Measurements from ENCODE around the gene UNC5C. TPM values are rescaled to one million over a fixed set of nuclear protein-coding genes. Genes with fewer than 3 reads are reported as not detected.
A peak's percentile ranks its signal among the peaks of the same experiment; 100 is the strongest.

Gene UNC5C
- total and polyA plus RNA-seq, 10 donors, result 0.43 to 15.7 (median 7.8) TPM

- TF ChIP-seq POLR2AphosphoS5 (IDR thresholded peaks at IDR 0.05) (no peak), CTCF (IDR thresholded peaks at IDR 0.05 in 8 of 11, conservative IDR thresholded peaks at IDR 0.05 in 3 of 11) (no peak), POLR2A (IDR thresholded peaks at IDR 0.05) (no peak)
- intact Hi-C loops (cut with DNase I; ENCODE audit: low total_unique reads), result no loop called here
These were observed 334.4 kb downstream of the UNC5C start for GRCh38 chr4:95214408-95214807.

GRCh38 chr4:95213366-95213765 lies 335.4 kb downstream of the UNC5C start:
- WGBS, 5 donors, result 70 to 86% (median 80%) methylated on average over 8 of the region's 8 CpGs
- Histone ChIP-seq H3K4me1 (peaks cover 0 to 13% (median 2%) of the 10 kb centered on the region in 6 donors), H3K4me3 (no peak overlapping the region), H3K27ac (no peak overlapping the region), H3K27me3 (replicated peaks in 1 of 7) (no peaks in the 10 kb centered on the region), H3K36me3 (no peaks in the 10 kb centered on the region), H3K9me3 (no peaks in the 10 kb centered on the region)
- DNase-seq, result no peak
- TF ChIP-seq POLR2AphosphoS5 (IDR thresholded peaks at IDR 0.05), result no peak
- TF ChIP-seq POLR2A (IDR thresholded peaks at IDR 0.05), result no peak
- no peak for TF ChIP-seq CTCF (IDR thresholded peaks at IDR 0.05 in 8 of 11, conservative IDR thresholded peaks at IDR 0.05 in 3 of 11)
- intact Hi-C loops (cut with DNase I; ENCODE audit: low total_unique reads), result no loop called here

More at GRCh38 chr4:95214408-95214807, 334.4 kb downstream of the UNC5C start:
- no peaks in the 10 kb centered on the region for H3K9me3 ChIP-seq
- H3K4me3 ChIP-seq, result no peak overlapping the region
- peaks cover 0 to 13% (median 2%) of the 10 kb centered on the region in 6 donors for H3K4me1 ChIP-seq
- H3K27ac ChIP-seq, result no peak overlapping the region
- H3K36me3 ChIP-seq, result no peaks in the 10 kb centered on the region
- WGBS, 5 donors, result 72 to 86% (median 83%) methylated on average over 5 of the region's 5 CpGs
- H3K27me3 ChIP-seq (replicated peaks in 1 of 7), result no peaks in the 10 kb centered on the region
- DNase-seq, result no peak

GRCh38 chr4:95212692-95213091 lies 336.1 kb downstream of the UNC5C start:
- TF ChIP-seq CTCF (IDR thresholded peaks at IDR 0.05 in 8 of 11, conservative IDR thresholded peaks at IDR 0.05 in 3 of 11) (no peak), POLR2AphosphoS5 (IDR thresholded peaks at IDR 0.05) (no peak), POLR2A (IDR thresholded peaks at IDR 0.05) (no peak)
- H3K27ac ChIP-seq, result no peak overlapping the region
- peak; percentile 56 for DNase-seq
- intact Hi-C loops (cut with DNase I; ENCODE audit: low total_unique reads), result no loop called here
- peaks cover 0 to 13% (median 2%) of the 10 kb centered on the region in 6 donors for H3K4me1 ChIP-seq
- no peaks in the 10 kb centered on the region for H3K9me3 ChIP-seq
- H3K27me3 ChIP-seq (replicated peaks in 1 of 7), result no peaks in the 10 kb centered on the region
- WGBS, 5 donors, result 85 to 93% (median 87%) methylated on average over 8 of the region's 8 CpGs
- no peak overlapping the region for H3K4me3 ChIP-seq
- H3K36me3 ChIP-seq, result no peaks in the 10 kb centered on the region

- TF ChIP-seq POLR2A (IDR thresholded peaks at IDR 0.05) (no peak), POLR2AphosphoS5 (IDR thresholded peaks at IDR 0.05) (no peak), CTCF (IDR thresholded peaks at IDR 0.05 in 8 of 11, conservative IDR thresholded peaks at IDR 0.05 in 3 of 11) (no peak)
- no peak for DNase-seq
- 79 to 91% (median 89%) methylated on average over 1 of the region's 1 CpG for WGBS, 5 donors
These were observed 338.8 kb downstream of the UNC5C start for GRCh38 chr4:95209927-95210326.

More at GRCh38 chr4:95209927-95210326, 338.8 kb downstream of the UNC5C start:
- no peak overlapping the region for H3K27ac ChIP-seq
- H3K4me3 ChIP-seq, result no peak overlapping the region
- peaks cover 0 to 8% (median 0%) of the 10 kb centered on the region in 6 donors for H3K4me1 ChIP-seq
- intact Hi-C loops (cut with DNase I; ENCODE audit: low total_unique reads), result no loop called here
- no peaks in the 10 kb centered on the region for H3K36me3 ChIP-seq
- H3K27me3 ChIP-seq (replicated peaks in 1 of 7), result no peaks in the 10 kb centered on the region
- no peaks in the 10 kb centered on the region for H3K9me3 ChIP-seq

All from spleen (tissue), 11 donors.